HG03521 (cell line): Measurements from ENCODE around the gene CRKL.
A peak's percentile ranks its signal among the peaks of the same experiment; 100 is the strongest.
"Not testable (repeated sequence)": the region's sequence is repeated elsewhere in the genome, so short reads cannot be mapped to it uniquely, and the experiment has no call there.

ENCODE experiments used
- ATAC-seq: cut with Tn5 transposase; IDR thresholded peaks from one replicate; pipeline ENCODE4 v1.9.1; 2021; ENCODE audit warnings: mild to moderate bottlenecking, moderate library complexity; ENCODE audit not compliant: unreplicated experiment

CRKL gene

GRCh38 chr22:20916916-20917810 is at the start of gene CRKL:
TSS of gene CRKL (plus strand) at chr22:20917407. CDS start at chr22:20917935, 528 bp downstream.
- peak; percentile 95 for ATAC-seq

- no peak for ATAC-seq
These were observed 48.9 kb upstream of the CRKL start for GRCh38 chr22:20868025-20868962.

- ATAC-seq = no peak
These were observed 48.0 kb upstream of the CRKL start for GRCh38 chr22:20869234-20869633.

GRCh38 chr22:20873214-20873613 is 44.0 kb upstream of the CRKL start:
- ATAC-seq = no peak

- ATAC-seq = no peak
These were observed 41.9 kb upstream of the CRKL start for GRCh38 chr22:20875296-20875695.

- ATAC-seq = no peak
These were observed 39.5 kb upstream of the CRKL start for GRCh38 chr22:20877715-20878114.

GRCh38 chr22:20881231-20881630 is 36.0 kb upstream of the CRKL start:
- no peak for ATAC-seq

GRCh38 chr22:20881869-20882815 is 35.1 kb upstream of the CRKL start:
- ATAC-seq = no peak

- ATAC-seq = no peak
These were observed 34.4 kb upstream of the CRKL start for GRCh38 chr22:20882855-20883254.

- ATAC-seq = no peak
These were observed 32.8 kb upstream of the CRKL start for GRCh38 chr22:20884454-20884853.

GRCh38 chr22:20885017-20885556 is 32.1 kb upstream of the CRKL start:
- ATAC-seq = no peak

- ATAC-seq = no peak
These were observed 31.5 kb upstream of the CRKL start for GRCh38 chr22:20885557-20886323.

GRCh38 chr22:20887375-20887774 is 29.8 kb upstream of the CRKL start:
- ATAC-seq = no peak

GRCh38 chr22:20889025-20889704 is 28.0 kb upstream of the CRKL start:
- ATAC-seq = no peak

- ATAC-seq = no peak
These were observed 27.2 kb upstream of the CRKL start for GRCh38 chr22:20889904-20890540.

GRCh38 chr22:20890975-20891374 is 26.2 kb upstream of the CRKL start:
- no peak for ATAC-seq

GRCh38 chr22:20897737-20898136 is 19.5 kb upstream of the CRKL start:
- ATAC-seq = not testable (repeated sequence)

GRCh38 chr22:20899827-20900423 is 17.3 kb upstream of the CRKL start:
- no peak for ATAC-seq
